HCT116 (cell line): ENCODE measurements around the gene CACNG5. TPM values are rescaled to one million over a fixed set of nuclear protein-coding genes. Genes with fewer than 3 reads are reported as not detected.

Experiments
- ATAC-seq: fragments of 200-7000 bp; cut with Tn5 transposase; 2 replicates; pipeline ENCODE4 v1.9.1; 2020; ENCODE audit warnings: mild to moderate bottlenecking, moderate library complexity
- BruUV-seq: library from RNA; stranded (reverse); fragments of 400-500 nt; replicated peaks from 2 replicates; lab custom pipeline; 2021; lab: Mats Ljungman, UMichigan
- CTCF ChIA-PET: fragments of 300-600 bp; sonication (Branson Sonifier 250); formaldehyde crosslinking; loops from one replicate; lab custom pipeline; 2021; ENCODE audit warnings: antibody characterized with exemption; lab: Charles Lee
- POLR2A ChIA-PET: fragments of 300-600, 350-600 bp; sonication (Branson Sonifier 250); formaldehyde crosslinking; loops from one replicate; lab custom pipeline; 2021; ENCODE audit warnings: antibody characterized with exemption; lab: Charles Lee
- RAD21 ChIA-PET, 2 experiments: fragments of 300-600 bp; sonication (Branson Sonifier 250); formaldehyde crosslinking; loops; one replicate each; lab custom pipeline; 2023; ENCODE audit warnings: low total read pairs in 2 of 2; ENCODE audit not compliant: uncharacterized antibody in 2 of 2, unreplicated experiment in 2 of 2, low non-redundant PET in 1 of 2; lab: Charles Lee
- DNase-seq: peaks from one replicate; pipeline ENCODE4 v3.0.0-alpha.2; 2010; ENCODE audit warnings: low read depth, low spot score
- H2AFZ ChIP-seq: fragments of 200-600 bp; shearing (Covaris generic), sonication (generic); 2 replicates; pipeline ENCODE4 v1.6.1; 2017; ENCODE audit warnings: low read depth, mixed run types, mixed read lengths, antibody characterized with exemption, low read length; ENCODE audit not compliant: poor library complexity, severe bottlenecking
- H3K27ac ChIP-seq: 2 replicates; pipeline ENCODE4 v1.5.1; 2012; ENCODE audit warnings: low read depth, low read length
- H3K27me3 ChIP-seq: fragments of 200-600 bp; sonication (generic); 2 replicates; pipeline ENCODE4 v1.6.1; 2016; ENCODE audit warnings: mixed run types, low read length, mixed read lengths; ENCODE audit not compliant: insufficient read depth
- H3K36me3 ChIP-seq, 2 experiments: fragments of 200-500 bp in 1 of 2; fragments of 200-600 bp in 1 of 2; sonication (Bioruptor generic) in 1 of 2; sonication (generic) in 1 of 2; 2 replicates each; pipeline versions ENCODE4 v1.5.1 to v1.6.1; 2014 to 2016; ENCODE audit warnings: low read length in 2 of 2, inconsistent platforms in 1 of 2, mixed read lengths in 1 of 2, mixed run types in 1 of 2; ENCODE audit not compliant: insufficient read depth in 2 of 2, control insufficient read depth in 1 of 2
- H3K4me1 ChIP-seq, 2 experiments: fragments of 200-600 bp in 1 of 2; sonication (generic) in 1 of 2; 2 replicates each; pipeline versions ENCODE4 v1.5.1 to v1.6.1; 2012 to 2017; ENCODE audit warnings: low read length in 2 of 2, inconsistent platforms in 1 of 2, mild to moderate bottlenecking in 1 of 2, mixed read lengths in 1 of 2, mixed run types in 1 of 2, moderate library complexity in 1 of 2; ENCODE audit not compliant: insufficient read depth in 2 of 2, control insufficient read depth in 1 of 2
- H3K4me2 ChIP-seq: fragments of 200-600 bp; sonication (generic); 2 replicates; pipeline ENCODE4 v1.6.1; 2017; ENCODE audit warnings: mixed run types, low read length, mixed read lengths
- H3K4me3 ChIP-seq, 2 experiments: fragments of 200-600 bp in 1 of 2; sonication (generic) in 1 of 2; replicated peaks in 1 of 2; 2 replicates each; pipeline ENCODE4 v1.5.1; 2011 to 2016; ENCODE audit warnings: low read length in 2 of 2, control low read depth in 1 of 2, low read depth in 1 of 2, mild to moderate bottlenecking in 1 of 2, mixed read lengths in 1 of 2, mixed run types in 1 of 2
- H3K79me2 ChIP-seq: fragments of 200-600 bp; sonication (generic); 2 replicates; pipeline ENCODE4 v1.6.1; 2017; ENCODE audit warnings: mild to moderate bottlenecking, mixed run types, low read length, moderate library complexity, mixed read lengths; ENCODE audit not compliant: insufficient read depth
- H3K9ac ChIP-seq: fragments of 200-600 bp; sonication (generic); 2 replicates; pipeline ENCODE4 v1.6.1; 2016; ENCODE audit warnings: low read length, mixed read lengths
- H3K9me2 ChIP-seq: fragments of 200-600 bp; sonication (generic), shearing (Covaris generic); 2 replicates; pipeline ENCODE4 v1.6.1; 2017; ENCODE audit warnings: mixed run types, mild to moderate bottlenecking, moderate library complexity; ENCODE audit not compliant: insufficient read depth
- H3K9me3 ChIP-seq, 2 experiments: fragments of 200-500 bp in 1 of 2; fragments of 200-600 bp in 1 of 2; sonication (Bioruptor generic) in 1 of 2; sonication (generic) in 1 of 2; 2 replicates each; pipeline ENCODE4 v1.6.1; 2014 to 2017; ENCODE audit warnings: low read length in 2 of 2, mixed read lengths in 2 of 2, inconsistent platforms in 1 of 2, low read depth in 1 of 2, mild to moderate bottlenecking in 1 of 2, mixed run types in 1 of 2, moderate library complexity in 1 of 2; ENCODE audit not compliant: control insufficient read depth in 1 of 2, insufficient read depth in 1 of 2
- H4K20me1 ChIP-seq: fragments of 200-600 bp; sonication (generic), shearing (Covaris generic); 2 replicates; pipeline ENCODE4 v1.6.1; 2017; ENCODE audit warnings: mixed run types, mild to moderate bottlenecking, moderate library complexity; ENCODE audit not compliant: insufficient read depth
- EGR1 ChIP-seq: IDR thresholded peaks from 2 replicates; pipeline ENCODE4 v1.6.1; 2012; ENCODE audit warnings: low read depth
- POLR2A ChIP-seq: IDR thresholded peaks from 2 replicates; pipeline ENCODE4 v1.7.0; 2011; ENCODE audit warnings: borderline replicate concordance; ENCODE audit not compliant: insufficient read depth, insufficient read length; ENCODE audit errors: extremely low read depth
- RAD21 ChIP-seq: IDR thresholded peaks from 2 replicates; pipeline ENCODE4 v1.6.1; 2012; ENCODE audit warnings: low read depth, mild to moderate bottlenecking
- TCF7L2 ChIP-seq: IDR thresholded peaks from 2 replicates; pipeline ENCODE4 v1.7.0; 2011; ENCODE audit warnings: borderline replicate concordance, inconsistent platforms; ENCODE audit not compliant: insufficient read depth, insufficient read length; ENCODE audit errors: extremely low read depth
- intact Hi-C: fragments of 100-400 bp; cut with micrococcal nuclease; formaldehyde crosslinking; loops from 2 replicates; pipeline ENCODE4 v1.10.0; 2022
- total RNA-seq: library from RNA; stranded (reverse); gene quantifications from one replicate; pipeline ENCODE4 v1.2.1, GENCODE V29; 2021; ENCODE audit not compliant: unreplicated experiment

The CACNG5 gene
- total RNA-seq, 1 experiment from 2014 or later = not detected

DNA sequence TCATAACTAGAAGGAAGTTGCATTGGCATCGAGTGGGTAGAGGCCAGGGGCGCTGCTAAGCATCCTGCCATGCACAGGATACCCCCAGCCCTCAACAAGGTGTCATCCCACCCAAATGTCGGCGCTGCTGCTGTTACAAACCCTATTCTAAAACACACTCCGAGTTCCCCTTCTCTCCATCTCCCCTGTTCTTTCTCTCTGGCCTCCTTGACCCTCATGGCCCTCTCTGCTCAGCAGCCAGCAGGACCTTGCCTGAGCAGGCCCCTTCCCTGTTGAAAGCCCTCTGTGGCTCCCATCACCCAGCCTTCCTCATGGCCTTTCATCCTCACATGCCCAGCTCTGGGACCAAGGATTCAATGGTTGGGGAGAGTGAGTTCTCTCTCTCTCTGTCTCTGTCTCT is 22.3 kb upstream of the CACNG5 start:
- CTCF ChIA-PET = no interaction called here
- H3K9me2 ChIP-seq = no peaks in the 10 kb centered on the region
- H3K4me3 ChIP-seq = no peak overlapping the region
- H4K20me1 ChIP-seq = no peaks in the 10 kb centered on the region
- peaks cover 0 to 4% of the 10 kb centered on the region in 2 experiments; a peak in 1 of 4 replicates for H3K9me3 ChIP-seq
- ATAC-seq (no peak), DNase-seq (no peak)
- no peaks in the 10 kb centered on the region; the same call in 1 of the 2 replicates for H3K27me3 ChIP-seq
- H3K79me2 ChIP-seq = no peaks in the 10 kb centered on the region
- H3K36me3 ChIP-seq = no peaks in the 10 kb centered on the region
- RAD21 ChIA-PET = interaction anchor here in 1 of 2 experiments (0.6 kb wide), 1 partner anchor 9 kb away, joined by 4 read pairs; no protein-coding TSS in a partner anchor
- H3K4me1 ChIP-seq = no peaks in the 10 kb centered on the region
- no peak overlapping the region for H2AFZ ChIP-seq
- no peak overlapping the region for H3K4me2 ChIP-seq
- TF ChIP-seq EGR1 (no peak), POLR2A (no peak)
- POLR2A ChIA-PET = no interaction called here
- intact Hi-C loops = no loop called here
- no peak overlapping the region for H3K27ac ChIP-seq
- H3K9ac ChIP-seq = no peak overlapping the region
- BruUV-seq = no TSS peak

GRCh38 chr17:66813296-66813695 is 21.6 kb upstream of the CACNG5 start:
- Histone ChIP-seq H3K4me1 (no peaks in the 10 kb centered on the region), H4K20me1 (no peaks in the 10 kb centered on the region), H3K36me3 (no peaks in the 10 kb centered on the region), H3K27me3 (no peaks in the 10 kb centered on the region; the same call in 1 of the 2 replicates), H2AFZ (no peak overlapping the region), H3K9me2 (no peaks in the 10 kb centered on the region), H3K79me2 (no peaks in the 10 kb centered on the region), H3K4me3 (no peak overlapping the region), H3K27ac (no peak overlapping the region), H3K9ac (no peak overlapping the region), H3K9me3 (peaks cover 0 to 8% of the 10 kb centered on the region in 2 experiments; a peak in 1 of 4 replicates), H3K4me2 (no peak overlapping the region)
- DNase-seq (no peak), ATAC-seq (no peak)
- intact Hi-C loops = no loop called here
- BruUV-seq = no TSS peak
- RAD21 ChIA-PET = no interaction called here
- TF ChIP-seq RAD21 (no peak), TCF7L2 (no peak)
- POLR2A ChIA-PET = no interaction called here
- CTCF ChIA-PET = no interaction called here
